Measurements from ENCODE around the gene C10orf71.

Gene C10orf71

GRCh38 chr10:49368256-49368655, 69.3 kb downstream of the C10orf71 start:
- no peak overlapping the region for H3K27ac ChIP-seq (ENCODE audit: low read length)
- no peaks in the 10 kb centered on the region for H3K9me3 ChIP-seq (ENCODE audit: insufficient read depth, low read length, severe bottlenecking)
- TF ChIP-seq CTCF (IDR thresholded peaks at IDR 0.05; ENCODE audit: borderline replicate concordance, extremely low read depth, low read length, poor library complexity, severe bottlenecking) (no peak), EZH2 (IDR thresholded peaks at IDR 0.05; ENCODE audit: borderline replicate concordance, low read depth, low read length, severe bottlenecking) (no peak)

GRCh38 chr10:49369216-49370162, 70.5 kb downstream of the C10orf71 start:
- Histone ChIP-seq H3K27ac (ENCODE audit: low read length) (no peak overlapping the region), H2AFZ (ENCODE audit: low read depth, low read length) (no peak overlapping the region), H3K4me2 (ENCODE audit: insufficient read depth, low read length) (no peak overlapping the region), H3K9me3 (ENCODE audit: insufficient read depth, low read length, severe bottlenecking) (no peaks in the 10 kb centered on the region), H3K9ac (ENCODE audit: low read depth, low read length) (no peak overlapping the region), H3K4me3 (ENCODE audit: low read depth in 1 of 2, low read length in 2 of 2) (no peak overlapping the region), H3K27me3 (ENCODE audit: insufficient read depth, low read length, poor library complexity) (peaks cover 3% of the 10 kb centered on the region), H3K79me2 (ENCODE audit: insufficient read depth, low read length) (no peaks in the 10 kb centered on the region), H4K20me1 (ENCODE audit: insufficient read depth, low read length) (no peaks in the 10 kb centered on the region), H3K36me3 (ENCODE audit: insufficient read depth, low read length) (no peaks in the 10 kb centered on the region), H3K4me1 (ENCODE audit: insufficient read depth, low read length) (no peaks in the 10 kb centered on the region)
- TF ChIP-seq EZH2 (IDR thresholded peaks at IDR 0.05; ENCODE audit: borderline replicate concordance, low read depth, low read length, severe bottlenecking) (no peak), CTCF (IDR thresholded peaks at IDR 0.05; ENCODE audit: borderline replicate concordance, extremely low read depth, low read length, poor library complexity, severe bottlenecking) (no peak)
- no peak for ATAC-seq (ENCODE audit: insufficient read depth, low read depth)
- no peak for DNase-seq

More at GRCh38 chr10:49368256-49368655, 69.3 kb downstream of the C10orf71 start:
- Histone ChIP-seq H3K36me3 (ENCODE audit: insufficient read depth, low read length) (no peaks in the 10 kb centered on the region), H3K27me3 (ENCODE audit: insufficient read depth, low read length, poor library complexity) (no peaks in the 10 kb centered on the region), H3K4me2 (ENCODE audit: insufficient read depth, low read length) (no peak overlapping the region), H3K4me1 (ENCODE audit: insufficient read depth, low read length) (no peaks in the 10 kb centered on the region), H2AFZ (ENCODE audit: low read depth, low read length) (no peak overlapping the region), H4K20me1 (ENCODE audit: insufficient read depth, low read length) (no peaks in the 10 kb centered on the region), H3K4me3 (ENCODE audit: low read depth in 1 of 2, low read length in 2 of 2) (no peak overlapping the region), H3K9ac (ENCODE audit: low read depth, low read length) (no peak overlapping the region), H3K79me2 (ENCODE audit: insufficient read depth, low read length) (no peaks in the 10 kb centered on the region)
- DNase-seq (no peak), ATAC-seq (ENCODE audit: insufficient read depth, low read depth) (no peak)

- H3K36me3 ChIP-seq (ENCODE audit: insufficient read depth, low read length), result no peaks in the 10 kb centered on the region
- no peaks in the 10 kb centered on the region for H3K4me1 ChIP-seq (ENCODE audit: insufficient read depth, low read length)
- no peak overlapping the region for H3K4me2 ChIP-seq (ENCODE audit: insufficient read depth, low read length)
- no peaks in the 10 kb centered on the region for H4K20me1 ChIP-seq (ENCODE audit: insufficient read depth, low read length)
- ATAC-seq (ENCODE audit: insufficient read depth, low read depth) (no peak), DNase-seq (no peak)
- no peaks in the 10 kb centered on the region for H3K9me3 ChIP-seq (ENCODE audit: insufficient read depth, low read length, severe bottlenecking)
- no peak overlapping the region for H3K27ac ChIP-seq (ENCODE audit: low read length)
- no peak overlapping the region for H3K4me3 ChIP-seq (ENCODE audit: low read depth in 1 of 2, low read length in 2 of 2)
- no peak overlapping the region for H3K9ac ChIP-seq (ENCODE audit: low read depth, low read length)
- peaks cover 3% of the 10 kb centered on the region for H3K27me3 ChIP-seq (ENCODE audit: insufficient read depth, low read length, poor library complexity)
- H2AFZ ChIP-seq (ENCODE audit: low read depth, low read length), result no peak overlapping the region
- TF ChIP-seq CTCF (IDR thresholded peaks at IDR 0.05; ENCODE audit: borderline replicate concordance, extremely low read depth, low read length, poor library complexity, severe bottlenecking) (no peak), EZH2 (IDR thresholded peaks at IDR 0.05; ENCODE audit: borderline replicate concordance, low read depth, low read length, severe bottlenecking) (no peak)
- H3K79me2 ChIP-seq (ENCODE audit: insufficient read depth, low read length), result no peaks in the 10 kb centered on the region
Observed at GRCh38 chr10:49370326-49371100, 71.5 kb downstream of the C10orf71 start.
